ENCODE data around the gene TICAM1. TPM values are rescaled to one million over a fixed set of nuclear protein-coding genes. Genes with fewer than 3 reads are reported as not detected.
"Not testable (repeated sequence)": the region's sequence is repeated elsewhere in the genome, so short reads cannot be mapped to it uniquely, and the experiment has no call there.

Gene TICAM1
- total and polyA plus RNA-seq, 5 experiments from 2014 or later, result 2.4 to 8.5 (median 7.2) TPM

GRCh38 chr19:4832776-4833175 is 1.3 kb upstream of the TICAM1 start:
- Mint-ChIP-seq H3K27ac (peak overlapping the region in 9 of 10 donors; percentile 28 to 95 (median 59)), H3K9me3 (no peaks in the 10 kb centered on the region), H3K4me3 (peak overlapping the region; percentile 21 to 71 (median 62)), H3K36me3 (peaks cover 0 to 2% (median 2%) of the 10 kb centered on the region in 3 donors), H3K4me1 (peaks cover 16 to 36% (median 27%) of the 10 kb centered on the region in 4 donors), H3K27me3 (no peaks in the 10 kb centered on the region)
- ATAC-seq (no peak), DNase-seq (no peak)
- POLR2A ChIA-PET, result interaction anchor here (0.7 kb wide), 2 partner anchors 110 to 235 kb away, joined by 4 read pairs; no protein-coding TSS in a partner anchor

DNA sequence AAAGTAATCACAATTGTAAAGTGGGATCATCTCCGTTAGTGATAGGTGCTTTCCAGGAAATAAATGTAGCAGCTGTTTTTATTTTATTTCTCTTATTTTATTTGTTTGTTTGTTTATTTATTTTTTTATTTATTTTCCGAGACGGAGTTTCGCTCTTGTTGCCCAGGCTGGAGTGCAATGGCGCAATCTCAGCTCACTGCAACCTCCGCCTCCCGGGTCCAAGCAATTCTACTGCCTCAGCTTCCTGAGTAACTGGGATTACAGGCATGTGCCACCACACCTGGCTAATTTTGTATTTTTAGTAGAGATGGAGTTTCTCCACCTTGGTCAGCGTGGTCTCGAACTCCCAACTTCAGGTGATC is 448 bp upstream of the TICAM1 start:
- not testable (repeated sequence) for H3K36me3 Mint-ChIP-seq, ATAC-seq, DNase-seq, H3K9me3 Mint-ChIP-seq, H3K27me3 Mint-ChIP-seq
- Mint-ChIP-seq H3K4me1 (peaks cover 16 to 34% (median 28%) of the 10 kb centered on the region in 4 donors), H3K27ac (peak overlapping the region; percentile 57 to 98 (median 82)), H3K4me3 (peak overlapping the region; percentile 79 to 96 (median 91))
- POLR2A ChIA-PET, result interaction anchor here (0.7 to 1.0 kb wide), 3 partner anchors 110 to 196 kb away, joined by 3 to 5 read pairs (median 4); no protein-coding TSS in a partner anchor

DNA sequence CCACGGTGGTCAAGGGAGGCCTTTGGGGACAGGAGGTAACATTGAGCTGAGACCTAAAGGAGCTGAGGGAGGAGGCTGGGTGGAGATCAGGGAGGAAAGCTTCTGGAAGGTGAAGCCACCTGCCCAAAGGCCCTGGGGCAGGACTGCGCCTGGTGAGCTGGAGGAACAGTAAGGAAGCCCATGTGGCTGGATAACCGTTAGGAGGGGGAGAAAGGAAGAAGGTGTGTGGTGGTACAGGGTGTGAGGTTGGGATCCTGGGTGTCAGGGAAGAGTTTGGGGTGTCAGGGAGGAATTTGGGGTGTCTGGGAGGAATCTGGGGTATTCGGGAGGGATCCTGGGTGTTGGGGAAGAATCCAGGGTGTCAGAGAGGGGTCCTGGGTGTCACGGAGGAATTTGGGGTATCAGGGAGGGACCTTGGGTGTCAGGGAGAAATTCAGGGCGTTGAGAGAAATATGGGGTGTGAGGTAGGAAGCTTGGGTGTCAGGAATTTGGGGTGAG is 695 bp downstream of the TICAM1 start:
- H3K27me3 Mint-ChIP-seq, result no peaks in the 10 kb centered on the region
- peaks cover 16 to 36% (median 29%) of the 10 kb centered on the region in 4 donors for H3K4me1 Mint-ChIP-seq
- peak overlapping the region; percentile 80 to 98 (median 93) for H3K27ac Mint-ChIP-seq
- POLR2A ChIA-PET, result interaction anchor here (1.0 kb wide), 1 partner anchor 200 kb away, joined by 3 read pairs; no protein-coding TSS in a partner anchor
- ATAC-seq, result no peak
- H3K4me3 Mint-ChIP-seq, result peak overlapping the region; percentile 84 to 96 (median 91)
- peaks cover 0 to 8% (median 0%) of the 10 kb centered on the region in 3 donors for H3K36me3 Mint-ChIP-seq
- DNase-seq, result no peak
- H3K9me3 Mint-ChIP-seq, result no peaks in the 10 kb centered on the region

GRCh38 chr19:4830332-4830731 is 1.2 kb downstream of the TICAM1 start:
- H3K27me3 Mint-ChIP-seq, result no peaks in the 10 kb centered on the region
- ATAC-seq, result no peak
- DNase-seq, result no peak
- POLR2A ChIA-PET, result interaction anchor here (1.0 kb wide), 1 partner anchor 201 kb away, joined by 3 read pairs; no protein-coding TSS in a partner anchor
- no peaks in the 10 kb centered on the region for H3K9me3 Mint-ChIP-seq
- H3K4me1 Mint-ChIP-seq, result peaks cover 16 to 36% (median 28%) of the 10 kb centered on the region in 4 donors
- H3K4me3 Mint-ChIP-seq, result peak overlapping the region; percentile 84 to 96 (median 91)
- H3K27ac Mint-ChIP-seq, result peak overlapping the region; percentile 80 to 98 (median 93)
- H3K36me3 Mint-ChIP-seq, result peaks cover 0 to 8% (median 0%) of the 10 kb centered on the region in 3 donors

DNA sequence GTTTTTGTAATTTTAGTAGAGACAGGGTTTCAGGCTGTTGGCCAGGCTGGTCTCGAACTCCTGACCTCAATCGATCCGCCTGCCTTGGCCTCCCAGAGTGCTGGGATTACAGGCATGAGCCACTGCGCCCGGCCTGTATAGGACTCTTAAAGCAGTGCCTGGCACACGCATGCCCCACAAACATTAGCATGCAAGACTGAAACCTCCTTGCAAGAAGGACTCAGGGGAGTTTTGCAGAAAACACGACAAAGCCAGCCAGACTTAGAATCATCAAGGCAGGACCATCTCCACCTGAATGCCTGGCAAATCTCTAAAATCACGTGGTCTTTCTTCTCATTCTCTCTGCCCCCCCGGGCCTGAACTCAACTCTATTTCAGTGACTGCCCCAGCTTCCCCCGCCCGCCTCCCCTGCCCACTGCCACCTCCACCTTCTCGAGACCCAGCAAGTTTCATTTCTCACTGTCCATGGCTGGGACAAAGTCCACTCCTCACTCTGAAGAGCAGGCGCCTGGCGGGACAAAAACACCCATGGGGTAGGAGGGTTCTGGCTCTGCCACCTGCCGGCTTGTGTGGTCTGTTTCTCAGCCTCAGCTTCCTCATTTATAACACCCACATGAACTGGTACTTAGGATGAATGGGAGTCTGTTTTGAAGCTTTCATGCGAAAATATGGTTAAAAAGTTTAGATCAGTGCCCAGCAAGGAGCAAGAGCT is 2.4 kb downstream of the TICAM1 start:
- no peaks in the 10 kb centered on the region for H3K9me3 Mint-ChIP-seq
- POLR2A ChIA-PET, result interaction anchor here (0.7 to 1.0 kb wide), 4 partner anchors 9 to 213 kb away, joined by 3 to 9 read pairs (median 5); no protein-coding TSS in a partner anchor
- DNase-seq (no peak), ATAC-seq (peak in 1 of 2 donors; percentile 21)
- peaks cover 16 to 36% (median 29%) of the 10 kb centered on the region in 4 donors for H3K4me1 Mint-ChIP-seq
- H3K4me3 Mint-ChIP-seq, result peak overlapping the region in 9 of 10 donors; percentile 43 to 91 (median 68)
- peaks cover 0 to 8% (median 0%) of the 10 kb centered on the region in 3 donors for H3K36me3 Mint-ChIP-seq
- no peaks in the 10 kb centered on the region for H3K27me3 Mint-ChIP-seq
- peak overlapping the region; percentile 49 to 90 (median 80) for H3K27ac Mint-ChIP-seq

DNA sequence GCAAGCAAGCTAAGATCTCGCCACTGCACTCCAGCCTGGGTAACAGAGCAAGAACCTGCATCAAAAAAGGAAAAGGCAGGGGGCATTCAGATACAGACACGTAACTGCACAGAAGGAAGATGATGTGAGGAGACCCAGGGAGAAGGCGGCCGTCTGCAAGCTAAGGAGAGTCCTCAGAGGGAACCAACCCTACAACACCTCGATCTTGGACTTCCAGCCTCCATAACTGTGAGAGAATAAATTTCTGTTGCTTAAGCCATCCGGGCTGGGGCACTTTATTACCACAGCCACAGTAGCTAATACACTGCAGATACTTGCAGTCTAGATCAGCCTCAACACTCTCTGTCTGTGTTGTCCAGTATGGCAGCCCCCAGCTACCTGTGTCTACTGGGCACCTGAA is 7.9 kb downstream of the TICAM1 start:
- no peak for ATAC-seq
- DNase-seq, result no peak
- H3K27ac Mint-ChIP-seq, result peak overlapping the region in 4 of 10 donors; percentile 59 to 89 (median 76)
- no peak overlapping the region for H3K4me3 Mint-ChIP-seq
- POLR2A ChIA-PET, result interaction anchor here (1.3 kb wide), 1 partner anchor 28 kb away, joined by 3 read pairs; no protein-coding TSS in a partner anchor
- H3K36me3 Mint-ChIP-seq, result peaks cover 0 to 28% (median 2%) of the 10 kb centered on the region in 3 donors
- H3K4me1 Mint-ChIP-seq, result peaks cover 0 to 12% (median 5%) of the 10 kb centered on the region in 4 donors
- H3K9me3 Mint-ChIP-seq, result no peaks in the 10 kb centered on the region
- no peaks in the 10 kb centered on the region for H3K27me3 Mint-ChIP-seq

DNA sequence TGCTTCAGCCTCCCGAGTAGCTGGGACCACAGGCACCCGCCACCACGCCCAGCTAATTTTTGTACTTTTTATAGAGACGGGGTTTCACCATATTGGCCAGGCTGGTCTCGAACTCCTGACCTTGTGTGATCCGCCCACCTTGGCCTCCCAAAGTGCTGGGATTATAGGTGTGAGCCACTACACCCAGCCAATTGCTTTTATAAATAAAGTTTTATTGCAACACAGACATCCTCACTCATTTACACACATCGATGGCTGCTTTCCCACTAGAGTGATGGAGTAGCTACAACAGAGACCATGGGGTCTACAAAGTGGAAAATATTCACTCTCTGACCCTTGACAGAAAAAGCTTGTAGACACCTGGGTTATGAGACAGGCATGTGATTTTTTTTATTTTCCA is 9.2 kb downstream of the TICAM1 start:
- DNase-seq, H3K9me3 Mint-ChIP-seq, POLR2A ChIA-PET, H3K27me3 Mint-ChIP-seq, ATAC-seq, H3K27ac Mint-ChIP-seq, H3K4me1 Mint-ChIP-seq, H3K4me3 Mint-ChIP-seq: not testable (repeated sequence)
- peaks cover 0 to 32% (median 2%) of the 10 kb centered on the region in 3 donors for H3K36me3 Mint-ChIP-seq

GRCh38 chr19:4821265-4821664 is 10.2 kb downstream of the TICAM1 start:
- DNase-seq (no peak), ATAC-seq (no peak)
- POLR2A ChIA-PET, result no interaction called here
- Mint-ChIP-seq H3K4me3 (no peak overlapping the region), H3K4me1 (peaks cover 0 to 5% (median 0%) of the 10 kb centered on the region in 4 donors), H3K27me3 (no peaks in the 10 kb centered on the region), H3K36me3 (peaks cover 0 to 32% (median 2%) of the 10 kb centered on the region in 3 donors), H3K9me3 (no peaks in the 10 kb centered on the region), H3K27ac (no peak overlapping the region)

DNA sequence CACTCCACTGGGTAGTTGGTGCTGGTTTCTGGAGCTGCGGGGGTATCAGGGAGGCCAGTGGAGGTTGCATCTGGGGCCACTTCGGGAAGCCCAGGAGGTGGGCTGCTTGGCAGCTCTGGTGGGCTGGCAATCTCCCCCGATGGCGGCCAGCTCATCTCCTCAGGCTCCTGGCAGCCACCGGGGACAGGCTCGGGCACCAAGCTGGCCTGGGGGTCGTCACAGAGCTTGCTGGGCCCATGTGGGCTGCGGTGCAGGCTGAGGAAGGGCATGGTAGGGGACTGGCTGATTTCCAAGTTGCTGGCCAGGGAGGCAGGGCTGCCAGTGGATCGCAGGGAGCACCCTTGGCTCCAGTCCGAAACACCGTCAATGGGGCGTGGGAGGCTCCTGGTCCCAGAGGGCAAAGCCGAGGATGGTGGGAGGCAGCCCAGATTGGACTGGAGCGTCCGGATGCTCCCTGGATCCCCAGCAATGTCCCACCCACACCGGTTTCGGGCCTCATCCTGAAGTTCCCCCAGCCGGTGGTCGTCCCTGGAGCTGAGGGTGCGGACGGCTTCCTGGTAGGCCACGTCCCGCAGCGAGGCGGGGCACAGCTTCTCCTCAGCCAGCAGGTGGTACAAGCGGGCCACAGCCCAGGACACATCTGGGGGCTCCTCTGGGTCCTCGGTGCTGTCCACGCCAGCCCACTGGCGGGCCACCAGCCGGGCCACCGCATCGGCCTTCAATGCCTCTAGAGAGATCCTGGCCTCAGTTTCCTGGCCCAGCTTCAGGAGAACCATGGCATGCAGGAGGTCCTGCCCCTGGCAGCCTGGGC is 13.8 kb downstream of the TICAM1 start:
- Mint-ChIP-seq H3K4me1 (peaks cover 7 to 20% (median 13%) of the 10 kb centered on the region in 4 donors), H3K9me3 (no peaks in the 10 kb centered on the region), H3K27me3 (no peaks in the 10 kb centered on the region), H3K4me3 (peak overlapping the region in 1 of 10 donors; percentile 45), H3K27ac (peak overlapping the region in 2 of 10 donors; percentile 24 to 52), H3K36me3 (peaks cover 0 to 25% (median 2%) of the 10 kb centered on the region in 3 donors)
- DNase-seq (no peak), ATAC-seq (no peak)
- POLR2A ChIA-PET, result interaction anchor here (1.3 kb wide), 1 partner anchor 12 kb away, joined by 3 read pairs; no protein-coding TSS in a partner anchor

DNA sequence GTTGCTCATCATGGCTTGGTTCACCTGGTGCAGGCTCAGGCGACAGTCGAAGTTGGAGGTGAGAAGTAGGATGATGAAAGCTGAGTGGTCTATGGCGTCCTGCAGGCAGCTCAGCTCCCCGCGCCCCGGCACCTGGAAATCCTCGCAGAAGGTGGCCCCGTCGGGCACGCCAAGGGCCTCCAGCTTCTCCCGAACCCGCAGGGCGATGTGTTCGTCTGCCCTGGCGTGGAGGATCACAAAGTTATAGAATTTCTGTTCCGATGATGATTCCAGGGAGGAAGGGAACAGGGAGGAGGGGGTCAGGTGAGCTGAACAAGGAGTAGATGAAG is 14.6 kb downstream of the TICAM1 start:
- H3K27me3 Mint-ChIP-seq, result no peaks in the 10 kb centered on the region
- peak overlapping the region in 1 of 10 donors; percentile 10 for H3K27ac Mint-ChIP-seq
- H3K9me3 Mint-ChIP-seq, result no peaks in the 10 kb centered on the region
- POLR2A ChIA-PET, result interaction anchor here (0.7 to 1.3 kb wide), 2 partner anchors 13 to 26 kb away, joined by 3 to 4 read pairs; partner anchors contain the start of gene FEM1A
- DNase-seq (no peak), ATAC-seq (no peak)
- H3K4me1 Mint-ChIP-seq, result peaks cover 7 to 21% (median 13%) of the 10 kb centered on the region in 4 donors
- H3K36me3 Mint-ChIP-seq, result peaks cover 0 to 22% (median 0%) of the 10 kb centered on the region in 3 donors
- H3K4me3 Mint-ChIP-seq, result peak overlapping the region in 1 of 10 donors; percentile 10

DNA sequence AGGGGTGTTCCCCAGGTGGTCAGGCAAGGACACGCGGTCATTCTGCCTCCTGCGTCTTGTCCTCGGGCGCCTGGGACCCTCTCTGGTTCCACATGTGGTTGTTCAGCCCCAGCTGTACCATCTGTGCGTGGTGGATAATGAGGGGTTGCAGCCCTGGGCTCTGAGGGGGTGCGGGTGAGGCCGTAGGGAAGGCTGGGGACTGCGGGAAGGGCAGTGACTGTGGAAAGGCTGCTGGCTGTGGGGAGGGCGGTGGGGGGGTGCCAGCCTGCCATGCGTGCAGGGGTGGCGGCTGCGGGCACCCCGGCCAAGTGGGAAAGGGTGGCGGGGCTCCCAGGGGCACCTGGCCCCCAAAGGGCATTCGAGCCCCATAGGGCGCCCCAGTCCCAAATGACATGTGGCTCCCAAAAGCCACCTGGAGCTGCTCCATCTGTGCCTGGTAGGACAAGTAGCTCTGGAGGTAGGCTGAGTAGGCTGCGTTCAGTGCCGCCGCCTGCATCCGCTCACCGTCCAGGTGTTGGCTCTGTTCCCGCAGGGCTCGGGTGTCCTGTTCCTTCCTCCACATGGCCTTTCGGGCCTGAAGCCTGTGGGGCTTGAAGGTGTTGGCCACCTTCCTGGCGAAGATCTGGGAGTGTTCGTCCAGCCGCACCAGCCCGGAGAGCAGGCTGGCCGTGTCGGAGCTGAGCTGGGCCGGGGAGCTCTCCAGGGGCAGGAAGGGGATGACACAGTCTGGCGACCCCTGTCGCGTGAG is 15.1 kb downstream of the TICAM1 start:
- Mint-ChIP-seq H3K4me3 (no peak overlapping the region), H3K4me1 (peaks cover 10 to 26% (median 18%) of the 10 kb centered on the region in 4 donors), H3K27ac (peak overlapping the region in 1 of 10 donors; percentile 13), H3K9me3 (no peaks in the 10 kb centered on the region), H3K36me3 (peaks cover 0 to 21% (median 0%) of the 10 kb centered on the region in 3 donors), H3K27me3 (no peaks in the 10 kb centered on the region)
- DNase-seq (no peak), ATAC-seq (no peak)
- POLR2A ChIA-PET, result interaction anchor here (0.7 to 1.3 kb wide), 2 partner anchors 13 to 25 kb away, joined by 3 to 4 read pairs; partner anchors contain the start of gene FEM1A

Measured in naive thymus-derived CD8-positive, alpha-beta T cell (primary cell).